ENCODE data around the gene WDR17.

Gene WDR17

GRCh38 chr4:176065435-176066291, at the start of gene WDR17:
Gene WDR17 (plus strand): TSS chr4:176065841. CDS start chr4:176111581, 45,740 bp downstream.
- peak; percentile 92 to 97 for DNase-seq

- no peak for DNase-seq
Measured at GRCh38 chr4:176016601-176017000, 49.0 kb upstream of the WDR17 start.

- DNase-seq, result no peak
Measured at GRCh38 chr4:176020481-176021085, 45.1 kb upstream of the WDR17 start.

- DNase-seq, result no peak
Measured at GRCh38 chr4:176030391-176030790, 35.2 kb upstream of the WDR17 start.

- no peak for DNase-seq
Measured at GRCh38 chr4:176031922-176032321, 33.7 kb upstream of the WDR17 start.

GRCh38 chr4:176032454-176032853, 33.2 kb upstream of the WDR17 start:
- no peak for DNase-seq

GRCh38 chr4:176034499-176034898, 31.1 kb upstream of the WDR17 start:
- DNase-seq, result peak in 1 of 2 experiments; percentile 40

- DNase-seq, result no peak
Measured at GRCh38 chr4:176034936-176035335, 30.7 kb upstream of the WDR17 start.

- no peak for DNase-seq
Measured at GRCh38 chr4:176036585-176037205, 28.9 kb upstream of the WDR17 start.

GRCh38 chr4:176038789-176039188, 26.9 kb upstream of the WDR17 start:
- DNase-seq, result no peak

GRCh38 chr4:176042195-176042594, 23.4 kb upstream of the WDR17 start:
- DNase-seq, result no peak

- no peak for DNase-seq
Measured at GRCh38 chr4:176043838-176044588, 21.6 kb upstream of the WDR17 start.

GRCh38 chr4:176044589-176044951, 21.1 kb upstream of the WDR17 start:
- no peak for DNase-seq

GRCh38 chr4:176048631-176049030, 17.0 kb upstream of the WDR17 start:
- DNase-seq, result no peak

GRCh38 chr4:176052744-176053143, 12.9 kb upstream of the WDR17 start:
- DNase-seq, result no peak

- DNase-seq, result no peak
Measured at GRCh38 chr4:176053785-176054184, 11.9 kb upstream of the WDR17 start.

GRCh38 chr4:176054942-176055341, 10.7 kb upstream of the WDR17 start:
- DNase-seq, result no peak

- no peak for DNase-seq
Measured at GRCh38 chr4:176063718-176064117, 1.9 kb upstream of the WDR17 start.

GRCh38 chr4:176064539-176064938, 1.1 kb upstream of the WDR17 start:
- DNase-seq, result no peak

- no peak for DNase-seq
Measured at GRCh38 chr4:176066757-176067156, 1.1 kb downstream of the WDR17 start.

- DNase-seq, result no peak
Measured at GRCh38 chr4:176077561-176077960, 11.9 kb downstream of the WDR17 start.

- peak; percentile 19 to 81 for DNase-seq
Measured at GRCh38 chr4:176084769-176085168, 19.1 kb downstream of the WDR17 start.

GRCh38 chr4:176090115-176090514, 24.5 kb downstream of the WDR17 start:
- DNase-seq, result no peak
